Ectodermal cell (in vitro differentiated cells): ENCODE results near the gene NDEL1.

Experiments used
- H3K27ac ChIP-seq: 2 replicates; pipeline ENCODE4 v1.7.0; 2013; ENCODE audit warnings: mild to moderate bottlenecking, low read depth, low read length; ENCODE audit not compliant: insufficient read depth, poor library complexity, severe bottlenecking
- H3K27me3 ChIP-seq: 2 replicates; pipeline ENCODE4 v1.7.0; 2013; ENCODE audit warnings: mild to moderate bottlenecking, low read length; ENCODE audit not compliant: insufficient read depth, control insufficient read depth, poor library complexity, severe bottlenecking
- H3K36me3 ChIP-seq: one replicate; pipeline ENCODE4 v1.7.0; 2013; ENCODE audit warnings: low read length; ENCODE audit not compliant: control insufficient read depth, insufficient read depth
- H3K4me1 ChIP-seq: one replicate; pipeline ENCODE4 v1.7.0; 2013; ENCODE audit warnings: low read length; ENCODE audit not compliant: control insufficient read depth, insufficient read depth
- H3K4me3 ChIP-seq: 2 replicates; pipeline ENCODE4 v1.7.0; 2013; ENCODE audit warnings: low read depth, low read length, control low read depth; ENCODE audit not compliant: insufficient read depth
- H3K9me3 ChIP-seq: 2 replicates; pipeline ENCODE4 v1.7.0; 2013; ENCODE audit warnings: mild to moderate bottlenecking, low read length, moderate library complexity; ENCODE audit not compliant: control insufficient read depth
- WGBS, 2 experiments: methylation state at CpG; one replicate each; pipeline ENCODE4 v1.1.7; 2013; ENCODE audit warnings: missing lambda C conversion rate in 2 of 2; 5-methylcytosine and 5-hydroxymethylcytosine counted together

The NDEL1 gene

GRCh38 chr17:8475781-8476180, 40.1 kb downstream of the NDEL1 start:
- no peaks in the 10 kb centered on the region for H3K4me1 ChIP-seq
- H3K27me3 ChIP-seq, result no peaks in the 10 kb centered on the region
- no peaks in the 10 kb centered on the region for H3K9me3 ChIP-seq
- peaks cover 74% of the 10 kb centered on the region for H3K36me3 ChIP-seq
- H3K4me3 ChIP-seq, result no peak overlapping the region
- no peak overlapping the region for H3K27ac ChIP-seq
- WGBS, 2 experiments, result 95 to 97% methylated on average over 16 of the region's 16 CpGs

- Histone ChIP-seq H3K36me3 (peaks cover 78% of the 10 kb centered on the region), H3K27me3 (no peaks in the 10 kb centered on the region), H3K9me3 (no peaks in the 10 kb centered on the region), H3K27ac (no peak overlapping the region), H3K4me1 (no peaks in the 10 kb centered on the region), H3K4me3 (no peak overlapping the region)
- WGBS, 2 experiments, result 95 to 96% methylated on average over 22 of the region's 22 CpGs
Observed at GRCh38 chr17:8476741-8477140, 41.1 kb downstream of the NDEL1 start.

- 95 to 97% methylated on average over 8 of the region's 8 CpGs for WGBS, 2 experiments
- no peak overlapping the region for H3K27ac ChIP-seq
- H3K27me3 ChIP-seq, result no peaks in the 10 kb centered on the region
- H3K4me1 ChIP-seq, result no peaks in the 10 kb centered on the region
- H3K36me3 ChIP-seq, result peaks cover 82% of the 10 kb centered on the region
- no peaks in the 10 kb centered on the region for H3K9me3 ChIP-seq
- H3K4me3 ChIP-seq, result no peak overlapping the region
Observed at GRCh38 chr17:8477171-8477570, 41.5 kb downstream of the NDEL1 start.

GRCh38 chr17:8477715-8478441, 42.2 kb downstream of the NDEL1 start:
- WGBS, 2 experiments, result 97 to 98% methylated on average over 22 of the region's 22 CpGs
- Histone ChIP-seq H3K27me3 (no peaks in the 10 kb centered on the region), H3K9me3 (no peaks in the 10 kb centered on the region), H3K4me1 (no peaks in the 10 kb centered on the region), H3K27ac (no peak overlapping the region), H3K36me3 (peaks cover 87% of the 10 kb centered on the region), H3K4me3 (no peak overlapping the region)

GRCh38 chr17:8479431-8479947, 43.8 kb downstream of the NDEL1 start:
- H3K9me3 ChIP-seq, result no peaks in the 10 kb centered on the region
- no peak overlapping the region for H3K27ac ChIP-seq
- H3K27me3 ChIP-seq, result no peaks in the 10 kb centered on the region
- 91 to 92% methylated on average over 11 of the region's 11 CpGs for WGBS, 2 experiments
- no peaks in the 10 kb centered on the region for H3K4me1 ChIP-seq
- H3K36me3 ChIP-seq, result peaks cover 83% of the 10 kb centered on the region
- no peak overlapping the region for H3K4me3 ChIP-seq

- no peaks in the 10 kb centered on the region for H3K4me1 ChIP-seq
- WGBS, 2 experiments, result 95 to 97% methylated on average over 33 of the region's 33 CpGs
- H3K27ac ChIP-seq, result no peak overlapping the region
- no peaks in the 10 kb centered on the region for H3K9me3 ChIP-seq
- peaks cover 81% of the 10 kb centered on the region for H3K36me3 ChIP-seq
- no peak overlapping the region for H3K4me3 ChIP-seq
- H3K27me3 ChIP-seq, result no peaks in the 10 kb centered on the region
Observed at GRCh38 chr17:8480011-8480976, 44.6 kb downstream of the NDEL1 start.

- 93 to 95% methylated on average over 21 to 22 of the region's 22 CpGs for WGBS, 2 experiments
- Histone ChIP-seq H3K27ac (no peak overlapping the region), H3K9me3 (no peaks in the 10 kb centered on the region), H3K27me3 (no peaks in the 10 kb centered on the region), H3K36me3 (peaks cover 81% of the 10 kb centered on the region), H3K4me1 (no peaks in the 10 kb centered on the region), H3K4me3 (no peak overlapping the region)
Observed at GRCh38 chr17:8481089-8481488, 45.4 kb downstream of the NDEL1 start.

- H3K4me3 ChIP-seq, result no peak overlapping the region
- no peak overlapping the region for H3K27ac ChIP-seq
- H3K9me3 ChIP-seq, result no peaks in the 10 kb centered on the region
- no peaks in the 10 kb centered on the region for H3K4me1 ChIP-seq
- WGBS, 2 experiments, result 90 to 91% methylated on average over 5 of the region's 5 CpGs
- peaks cover 78% of the 10 kb centered on the region for H3K36me3 ChIP-seq
- H3K27me3 ChIP-seq, result no peaks in the 10 kb centered on the region
Observed at GRCh38 chr17:8481703-8482102, 46.0 kb downstream of the NDEL1 start.

GRCh38 chr17:8482546-8482945, 46.9 kb downstream of the NDEL1 start:
- peaks cover 79% of the 10 kb centered on the region for H3K36me3 ChIP-seq
- H3K4me1 ChIP-seq, result no peaks in the 10 kb centered on the region
- no peak overlapping the region for H3K27ac ChIP-seq
- no peak overlapping the region for H3K4me3 ChIP-seq
- WGBS, 2 experiments, result 93 to 94% methylated on average over 5 of the region's 5 CpGs
- H3K27me3 ChIP-seq, result no peaks in the 10 kb centered on the region
- H3K9me3 ChIP-seq, result no peaks in the 10 kb centered on the region

- H3K27ac ChIP-seq, result no peak overlapping the region
- H3K4me3 ChIP-seq, result no peak overlapping the region
- WGBS, 2 experiments, result 100% methylated on average over 1 of the region's 1 CpG; no CpG with 5 or more reads in 1 of the 2 experiments
- H3K27me3 ChIP-seq, result no peaks in the 10 kb centered on the region
- no peaks in the 10 kb centered on the region for H3K4me1 ChIP-seq
- H3K36me3 ChIP-seq, result peaks cover 78% of the 10 kb centered on the region
- no peaks in the 10 kb centered on the region for H3K9me3 ChIP-seq
Observed at GRCh38 chr17:8484465-8484864, 48.8 kb downstream of the NDEL1 start.
